ENCODE measurements around the gene PCDHA6.
"Not testable (repeated sequence)": the region's sequence is repeated elsewhere in the genome, so short reads cannot be mapped to it uniquely, and the experiment has no call there.

Gene PCDHA6

GRCh38 chr5:140842798-140843733, 15.3 kb downstream of the PCDHA6 start:
- TF ChIP-seq CREB1 (IDR thresholded peaks at IDR 0.05; ENCODE audit: low read depth) (no peak), EGR1 (IDR thresholded peaks at IDR 0.05) (no peak), YY1 (IDR thresholded peaks at IDR 0.05; ENCODE audit: low read depth) (no peak), TCF12 (IDR thresholded peaks at IDR 0.05; ENCODE audit: low read depth) (no peak), TAF1 (IDR thresholded peaks at IDR 0.05; ENCODE audit: low read depth) (no peak), ZBTB7A (IDR thresholded peaks at IDR 0.05; ENCODE audit: low read depth) (no peak), NFIC (IDR thresholded peaks at IDR 0.05) (no peak), CEBPB (IDR thresholded peaks at IDR 0.05) (no peak), FOXM1 (IDR thresholded peaks at IDR 0.05; ENCODE audit: borderline replicate concordance, low read depth) (no peak)
- TF ChIP-seq, protein P1, sequence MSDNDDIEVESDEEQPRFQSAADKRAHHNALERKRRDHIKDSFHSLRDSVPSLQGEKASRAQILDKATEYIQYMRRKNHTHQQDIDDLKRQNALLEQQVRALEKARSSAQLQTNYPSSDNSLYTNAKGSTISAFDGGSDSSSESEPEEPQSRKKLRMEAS (IDR thresholded peaks at IDR 0.05), result no peak
- TF ChIP-seq, protein P2, sequence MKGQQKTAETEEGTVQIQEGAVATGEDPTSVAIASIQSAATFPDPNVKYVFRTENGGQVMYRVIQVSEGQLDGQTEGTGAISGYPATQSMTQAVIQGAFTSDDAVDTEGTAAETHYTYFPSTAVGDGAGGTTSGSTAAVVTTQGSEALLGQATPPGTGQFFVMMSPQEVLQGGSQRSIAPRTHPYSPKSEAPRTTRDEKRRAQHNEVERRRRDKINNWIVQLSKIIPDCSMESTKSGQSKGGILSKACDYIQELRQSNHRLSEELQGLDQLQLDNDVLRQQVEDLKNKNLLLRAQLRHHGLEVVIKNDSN (IDR thresholded peaks at IDR 0.05), result no peak
- TF ChIP-seq, protein P3, sequence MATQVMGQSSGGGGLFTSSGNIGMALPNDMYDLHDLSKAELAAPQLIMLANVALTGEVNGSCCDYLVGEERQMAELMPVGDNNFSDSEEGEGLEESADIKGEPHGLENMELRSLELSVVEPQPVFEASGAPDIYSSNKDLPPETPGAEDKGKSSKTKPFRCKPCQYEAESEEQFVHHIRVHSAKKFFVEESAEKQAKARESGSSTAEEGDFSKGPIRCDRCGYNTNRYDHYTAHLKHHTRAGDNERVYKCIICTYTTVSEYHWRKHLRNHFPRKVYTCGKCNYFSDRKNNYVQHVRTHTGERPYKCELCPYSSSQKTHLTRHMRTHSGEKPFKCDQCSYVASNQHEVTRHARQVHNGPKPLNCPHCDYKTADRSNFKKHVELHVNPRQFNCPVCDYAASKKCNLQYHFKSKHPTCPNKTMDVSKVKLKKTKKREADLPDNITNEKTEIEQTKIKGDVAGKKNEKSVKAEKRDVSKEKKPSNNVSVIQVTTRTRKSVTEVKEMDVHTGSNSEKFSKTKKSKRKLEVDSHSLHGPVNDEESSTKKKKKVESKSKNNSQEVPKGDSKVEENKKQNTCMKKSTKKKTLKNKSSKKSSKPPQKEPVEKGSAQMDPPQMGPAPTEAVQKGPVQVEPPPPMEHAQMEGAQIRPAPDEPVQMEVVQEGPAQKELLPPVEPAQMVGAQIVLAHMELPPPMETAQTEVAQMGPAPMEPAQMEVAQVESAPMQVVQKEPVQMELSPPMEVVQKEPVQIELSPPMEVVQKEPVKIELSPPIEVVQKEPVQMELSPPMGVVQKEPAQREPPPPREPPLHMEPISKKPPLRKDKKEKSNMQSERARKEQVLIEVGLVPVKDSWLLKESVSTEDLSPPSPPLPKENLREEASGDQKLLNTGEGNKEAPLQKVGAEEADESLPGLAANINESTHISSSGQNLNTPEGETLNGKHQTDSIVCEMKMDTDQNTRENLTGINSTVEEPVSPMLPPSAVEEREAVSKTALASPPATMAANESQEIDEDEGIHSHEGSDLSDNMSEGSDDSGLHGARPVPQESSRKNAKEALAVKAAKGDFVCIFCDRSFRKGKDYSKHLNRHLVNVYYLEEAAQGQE (IDR thresholded peaks at IDR 0.05; ENCODE audit: low read depth), result no peak

DNA sequence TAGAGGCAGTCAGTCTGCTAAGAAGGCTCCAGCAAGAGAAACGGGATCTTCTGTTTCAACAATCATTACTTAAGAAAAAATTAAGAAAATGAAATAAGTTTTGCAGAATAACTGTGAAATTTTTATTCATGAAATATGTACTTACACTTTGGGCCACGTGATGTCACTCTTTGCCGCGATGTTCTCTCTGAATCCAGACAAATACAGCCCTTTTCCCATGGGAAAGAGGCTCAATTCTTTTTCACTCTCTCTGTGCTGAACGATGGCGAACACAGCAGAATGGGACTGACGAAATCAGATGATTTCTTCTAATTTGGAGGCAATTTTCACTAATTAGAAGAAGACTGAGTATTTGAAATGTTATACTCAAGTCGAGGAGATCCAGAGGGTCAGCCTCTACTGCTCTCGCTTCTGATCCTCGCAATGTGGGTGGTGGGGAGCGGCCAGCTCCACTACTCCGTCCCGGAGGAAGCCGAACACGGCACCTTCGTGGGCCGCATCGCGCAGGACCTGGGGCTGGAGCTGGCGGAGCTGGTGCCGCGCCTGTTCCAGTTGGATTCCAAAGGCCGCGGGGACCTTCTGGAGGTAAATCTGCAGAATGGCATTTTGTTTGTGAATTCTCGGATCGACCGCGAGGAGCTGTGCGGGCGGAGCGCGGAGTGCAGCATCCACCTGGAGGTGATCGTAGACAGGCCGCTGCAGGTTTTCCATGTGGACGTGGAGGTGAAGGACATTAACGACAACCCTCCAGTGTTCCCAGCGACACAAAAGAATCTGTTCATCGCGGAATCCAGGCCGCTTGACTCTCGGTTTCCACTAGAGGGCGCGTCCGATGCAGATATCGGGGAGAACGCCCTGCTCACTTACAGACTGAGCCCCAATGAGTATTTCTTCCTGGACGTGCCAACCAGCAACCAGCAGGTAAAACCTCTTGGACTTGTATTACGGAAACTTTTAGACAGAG, 20.7 kb downstream of the PCDHA6 start, which contains the start of gene PCDHA9:
PCDHA9 (plus strand) TSS at position 244 of the 964 bp plus-strand sequence; CDS start at position 358, 114 bp downstream.
- not testable (repeated sequence) for TF ChIP-seq TAF1 (IDR thresholded peaks at IDR 0.05; ENCODE audit: low read depth); TEAD4 (IDR thresholded peaks at IDR 0.05); EP300 (IDR thresholded peaks at IDR 0.05; ENCODE audit: borderline replicate concordance)

GRCh38 chr5:140855772-140856674, 28.3 kb downstream of the PCDHA6 start, which contains the start of gene PCDHA10:
Gene PCDHA10, plus strand, starts transcription at chr5:140855897. Its CDS starts 152 bp downstream, at chr5:140856049.
- TF ChIP-seq RAD21 (IDR thresholded peaks at IDR 0.05; ENCODE audit: low read depth) (peak; percentile 30; the same call in 1 of the 2 replicates), TEAD4 (IDR thresholded peaks at IDR 0.05) (no peak)

GRCh38 chr5:140857177-140857986, 29.6 kb downstream of the PCDHA6 start:
- TF ChIP-seq, protein P2 (IDR thresholded peaks at IDR 0.05), result no peak
- TF ChIP-seq EP300 (IDR thresholded peaks at IDR 0.05; ENCODE audit: borderline replicate concordance) (no peak), ZBTB7A (IDR thresholded peaks at IDR 0.05; ENCODE audit: low read depth) (no peak), FOXM1 (IDR thresholded peaks at IDR 0.05; ENCODE audit: borderline replicate concordance, low read depth) (no peak), TCF12 (IDR thresholded peaks at IDR 0.05; ENCODE audit: low read depth) (no peak), RAD21 (IDR thresholded peaks at IDR 0.05; ENCODE audit: low read depth) (no peak), YY1 (IDR thresholded peaks at IDR 0.05; ENCODE audit: low read depth) (no peak), TAF1 (IDR thresholded peaks at IDR 0.05; ENCODE audit: low read depth) (no peak), CEBPB (IDR thresholded peaks at IDR 0.05) (no peak), EGR1 (IDR thresholded peaks at IDR 0.05) (no peak)

- TF ChIP-seq TEAD4 (IDR thresholded peaks at IDR 0.05) (no peak), EP300 (IDR thresholded peaks at IDR 0.05; ENCODE audit: borderline replicate concordance) (no peak), CREB1 (IDR thresholded peaks at IDR 0.05; ENCODE audit: low read depth) (no peak), YY1 (IDR thresholded peaks at IDR 0.05; ENCODE audit: low read depth) (no peak), NFIC (IDR thresholded peaks at IDR 0.05) (no peak), TCF12 (IDR thresholded peaks at IDR 0.05; ENCODE audit: low read depth) (no peak), RAD21 (IDR thresholded peaks at IDR 0.05; ENCODE audit: low read depth) (no peak), ZBTB7A (IDR thresholded peaks at IDR 0.05; ENCODE audit: low read depth) (no peak), FOXM1 (IDR thresholded peaks at IDR 0.05; ENCODE audit: borderline replicate concordance, low read depth) (no peak), EGR1 (IDR thresholded peaks at IDR 0.05) (no peak), CEBPB (IDR thresholded peaks at IDR 0.05) (no peak), TAF1 (IDR thresholded peaks at IDR 0.05; ENCODE audit: low read depth) (no peak)
- TF ChIP-seq, protein P2 (IDR thresholded peaks at IDR 0.05), result no peak
- TF ChIP-seq, protein P1 (IDR thresholded peaks at IDR 0.05), result no peak
- TF ChIP-seq, protein P3 (IDR thresholded peaks at IDR 0.05; ENCODE audit: low read depth), result no peak
Observed at GRCh38 chr5:140857987-140858240, 30.2 kb downstream of the PCDHA6 start.

All from Ishikawa (cell line).